HG03460 (cell line): ENCODE results near the gene CHGA.
A peak's percentile ranks its signal among the peaks of the same experiment; 100 is the strongest.

Source experiments
- ATAC-seq: cut with Tn5 transposase; IDR thresholded peaks from one replicate; pipeline ENCODE4 v1.9.1; 2021; ENCODE audit not compliant: unreplicated experiment

CHGA gene

GRCh38 chr14:92942976-92943710 lies 20.2 kb downstream of the CHGA start:
- no peak for ATAC-seq

DNA sequence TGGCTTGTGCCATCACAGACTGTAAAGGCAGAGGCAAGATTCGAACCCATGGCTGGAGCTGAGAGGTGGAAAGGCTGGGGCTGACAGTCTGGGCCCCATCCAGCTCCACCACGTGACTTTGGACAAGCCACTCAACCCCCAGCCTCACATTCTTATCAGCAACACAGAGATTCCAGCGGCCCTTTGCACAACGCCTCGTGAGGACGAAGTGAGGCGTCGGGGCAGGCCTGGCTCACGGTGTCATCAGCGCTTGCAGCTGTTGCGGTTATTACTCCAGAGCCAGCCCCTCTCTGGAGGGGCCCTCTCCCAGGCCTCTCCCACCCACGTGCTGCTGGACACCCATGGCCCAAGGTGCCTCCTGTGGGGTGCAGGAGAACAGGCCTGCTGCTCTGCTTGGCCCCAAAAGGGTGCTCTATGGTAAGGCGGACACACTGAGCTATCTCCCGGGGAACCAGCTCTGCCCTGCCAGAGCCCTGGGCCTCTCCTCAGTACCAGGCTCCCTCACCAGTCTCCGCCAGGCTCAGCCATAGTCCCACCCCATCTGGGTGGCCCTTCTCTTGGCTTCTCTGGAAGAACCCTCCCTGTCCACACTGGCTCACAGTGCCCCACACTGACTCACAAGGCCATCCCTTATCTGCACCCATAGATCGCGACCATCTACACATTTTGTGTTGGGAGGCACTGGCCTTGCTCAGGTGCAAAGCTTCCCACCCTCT lies 21.1 kb downstream of the CHGA start:
- no peak for ATAC-seq

- no peak for ATAC-seq
Measured at GRCh38 chr14:92944976-92945375, 22.0 kb downstream of the CHGA start.

DNA sequence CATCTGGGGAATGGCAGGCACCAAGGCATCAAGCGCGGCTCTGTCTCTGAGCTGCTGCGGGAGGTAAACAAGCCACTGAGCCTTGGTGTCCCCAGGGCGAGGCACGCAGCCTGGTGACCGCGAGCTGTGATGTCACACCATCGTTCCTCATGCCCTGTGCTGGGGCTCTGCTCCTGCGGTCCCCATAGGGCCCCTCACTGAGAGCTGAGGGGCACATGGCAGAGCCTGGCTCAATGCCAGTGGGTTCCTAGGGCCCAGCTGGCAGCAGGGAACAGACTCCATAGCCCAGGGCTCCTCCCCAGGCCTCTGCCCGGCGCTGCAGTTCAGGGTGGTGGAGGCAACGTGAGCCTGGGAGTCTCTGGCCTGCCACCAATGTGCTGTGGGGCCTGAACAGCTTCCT lies 22.6 kb downstream of the CHGA start:
- no peak for ATAC-seq

- ATAC-seq, result no peak
Measured at GRCh38 chr14:92945959-92946846, 23.3 kb downstream of the CHGA start.

GRCh38 chr14:92946847-92947545 lies 24.0 kb downstream of the CHGA start:
- no peak for ATAC-seq

- ATAC-seq, result no peak
Measured at GRCh38 chr14:92948647-92949046, 25.7 kb downstream of the CHGA start.

DNA sequence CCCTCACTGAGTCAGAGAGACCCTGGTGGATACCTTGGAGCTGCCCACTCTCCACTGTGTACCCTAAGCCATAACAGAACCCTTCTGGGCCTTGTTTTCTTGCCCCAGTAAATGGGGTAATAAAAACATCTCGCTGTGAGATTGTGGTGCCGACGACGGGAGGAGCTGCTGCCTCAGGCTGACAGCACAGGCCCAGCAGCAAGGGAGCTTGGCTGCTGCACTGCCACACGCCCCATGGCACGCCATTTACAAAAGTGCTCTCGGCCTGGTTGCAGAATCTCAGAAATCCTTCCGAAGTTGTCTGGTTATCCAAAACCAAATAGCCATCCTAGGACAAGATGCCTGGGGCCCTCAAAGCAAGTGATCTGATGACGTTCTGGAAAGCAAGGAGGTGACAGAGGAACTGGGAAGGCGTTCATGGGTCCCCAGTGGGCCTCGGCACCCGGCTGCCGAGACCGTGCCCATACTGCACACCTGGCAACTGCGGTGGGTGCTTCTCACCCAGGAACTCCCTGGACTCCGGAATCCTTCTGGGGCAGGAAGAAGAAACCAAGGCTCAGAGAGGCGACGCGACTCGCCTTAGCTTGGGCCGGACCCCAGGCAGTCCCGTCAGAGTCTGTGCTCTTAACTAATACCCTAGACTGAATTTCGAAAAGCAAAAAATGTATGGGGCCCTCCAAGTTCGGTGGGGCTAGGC lies 26.7 kb downstream of the CHGA start:
- no peak for ATAC-seq

- ATAC-seq, result no peak
Measured at GRCh38 chr14:92950193-92950540, 27.2 kb downstream of the CHGA start.

DNA sequence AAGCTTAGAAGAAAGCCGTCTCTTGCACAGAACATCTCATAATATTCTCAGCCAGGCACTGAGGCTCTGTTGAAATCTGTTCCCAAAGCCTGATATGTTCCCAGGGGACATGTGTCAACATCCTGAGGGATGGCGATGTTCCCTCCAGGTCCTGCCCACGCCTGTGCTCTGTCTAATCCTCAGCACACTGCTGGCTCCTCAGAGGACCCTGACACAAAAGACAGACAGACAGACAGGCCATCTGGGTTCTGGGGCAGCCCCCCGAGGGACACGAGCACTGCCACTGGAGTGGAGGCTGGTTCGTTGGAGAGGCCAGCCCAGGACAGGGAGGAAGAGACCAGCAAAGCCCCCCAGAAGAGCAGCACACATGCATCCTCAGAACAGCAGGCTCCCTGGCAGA lies 27.8 kb downstream of the CHGA start:
- ATAC-seq, result no peak

- no peak for ATAC-seq
Measured at GRCh38 chr14:92951261-92951660, 28.3 kb downstream of the CHGA start.

DNA sequence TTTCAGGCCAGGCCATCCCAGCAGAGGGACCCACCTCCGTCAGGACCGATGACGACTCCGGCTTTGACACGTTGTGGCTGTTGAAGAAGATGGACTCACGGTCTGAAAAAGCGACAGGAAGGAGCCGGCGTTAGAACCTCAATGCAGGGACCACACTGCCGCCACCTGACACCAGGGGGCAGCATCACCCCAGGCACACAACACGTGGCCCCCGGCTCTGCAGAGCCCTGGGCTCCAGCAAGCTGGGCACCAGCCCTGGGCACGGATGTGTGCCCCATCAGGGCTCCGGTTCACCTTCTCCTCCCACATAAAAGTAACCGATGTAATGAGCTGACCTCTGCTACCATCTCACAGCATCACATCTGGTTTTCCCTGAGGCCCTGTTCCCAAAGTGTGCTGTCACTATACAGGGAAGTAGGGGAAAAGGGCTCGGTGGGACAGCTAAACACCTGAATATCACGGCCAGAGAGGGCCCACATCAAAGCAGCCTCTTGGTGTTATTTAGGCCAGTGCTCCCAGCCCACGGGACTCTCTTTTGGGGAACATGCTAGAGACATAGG lies 29.0 kb downstream of the CHGA start:
- ATAC-seq, result peak; percentile 82

- no peak for ATAC-seq
Measured at GRCh38 chr14:92952481-92953298, 29.7 kb downstream of the CHGA start.

GRCh38 chr14:92953526-92953925 lies 30.6 kb downstream of the CHGA start:
- ATAC-seq, result no peak

DNA sequence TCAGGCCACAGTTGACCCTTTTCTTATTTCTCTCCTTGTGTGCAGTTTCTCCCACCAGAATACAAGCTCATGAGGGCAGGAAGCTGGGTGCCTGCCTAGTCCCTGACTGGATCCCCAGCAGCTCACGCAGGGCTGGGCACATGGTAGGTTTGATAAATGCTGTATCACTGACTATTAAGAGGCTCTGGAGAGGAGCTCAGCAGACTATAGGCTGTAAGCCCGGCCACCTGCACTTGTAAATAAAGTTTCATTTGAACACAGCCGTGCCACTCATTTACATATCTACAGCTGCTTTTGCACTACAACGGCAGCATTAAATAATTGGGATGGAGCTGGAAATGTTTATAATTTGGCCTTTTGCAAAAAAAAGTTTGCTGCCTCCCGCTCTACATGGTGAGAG lies 32.0 kb downstream of the CHGA start:
- no peak for ATAC-seq

DNA sequence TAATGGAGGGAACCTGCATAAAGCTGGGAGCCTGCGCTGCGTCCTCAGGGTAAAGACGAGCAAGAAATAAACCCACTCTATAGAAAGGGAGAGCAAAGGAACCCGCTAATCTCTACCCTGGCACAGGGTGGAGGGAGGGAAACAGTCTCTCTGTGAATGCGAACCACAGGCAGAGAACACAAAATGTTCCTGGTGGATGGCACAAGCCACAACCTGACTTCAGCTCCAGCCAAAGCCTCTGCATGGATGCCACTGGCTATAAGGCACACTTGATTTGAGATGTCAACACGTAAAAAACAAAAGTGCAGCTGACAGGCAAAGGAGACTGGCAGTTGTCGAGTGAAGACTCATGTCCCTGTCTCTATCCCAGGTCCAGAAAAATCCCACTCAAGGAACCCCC lies 32.4 kb downstream of the CHGA start:
- no peak for ATAC-seq

DNA sequence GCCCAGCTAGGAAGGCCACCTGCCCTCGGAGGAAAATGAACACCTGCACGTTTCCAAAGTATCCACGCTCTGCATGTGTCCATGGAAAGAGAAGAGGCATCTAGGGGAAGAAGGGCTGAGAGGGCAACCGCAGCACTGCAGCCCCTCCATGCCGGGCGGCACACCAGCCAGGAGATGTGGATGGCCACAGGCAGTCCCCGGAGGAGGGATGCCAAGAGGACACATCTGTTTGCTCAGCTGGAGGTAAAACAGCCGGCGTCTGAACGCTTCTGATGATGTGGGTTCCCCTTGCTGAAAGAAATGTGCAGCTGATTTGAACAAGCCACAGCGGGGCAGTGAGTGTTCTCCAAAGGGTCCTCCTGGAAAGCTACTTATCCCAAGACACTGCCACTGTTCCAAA lies 34.0 kb downstream of the CHGA start:
- ATAC-seq, result no peak

DNA sequence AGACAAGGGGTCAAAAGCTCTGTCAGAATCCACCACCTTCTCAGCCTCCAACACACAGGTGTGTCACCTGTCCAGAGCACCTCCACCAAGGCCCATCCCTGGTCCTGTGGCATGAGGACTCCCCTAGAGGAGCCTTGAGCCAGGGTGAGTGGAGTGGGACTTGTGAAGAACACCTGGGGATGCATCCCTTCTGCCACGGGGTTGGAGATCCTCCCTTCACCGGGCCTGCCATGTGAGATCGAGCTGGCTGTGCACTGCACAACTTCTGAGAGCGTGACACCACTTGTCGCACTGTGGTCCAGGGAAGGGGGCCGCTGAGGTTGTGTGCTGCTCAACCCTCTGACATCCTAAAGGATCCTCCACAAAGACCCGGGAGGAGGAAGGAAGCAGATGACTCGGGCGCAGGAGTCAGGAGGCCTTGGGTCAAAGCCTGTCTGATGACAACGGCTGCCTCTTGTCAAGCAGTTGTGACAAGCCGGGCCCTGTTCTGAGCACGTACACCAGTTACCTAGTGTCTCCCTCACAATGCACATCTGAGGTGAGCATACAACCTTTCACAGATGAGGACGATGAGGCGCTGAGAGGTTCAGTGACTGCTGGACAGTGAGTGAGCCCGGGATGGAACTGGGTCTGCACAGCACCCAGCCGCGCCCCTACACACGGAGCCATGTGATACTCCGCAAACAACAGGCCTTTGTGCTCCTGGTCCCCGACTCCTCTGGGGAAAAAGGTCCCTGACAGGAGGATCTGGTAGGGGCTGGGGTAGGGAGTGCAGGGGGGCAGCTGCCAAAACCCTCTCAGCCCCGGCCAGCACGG lies 35.6 kb downstream of the CHGA start:
- no peak for ATAC-seq

GRCh38 chr14:92959189-92959531 lies 36.2 kb downstream of the CHGA start:
- no peak for ATAC-seq
